MCF 10A (cell line): ENCODE data around the gene NRIP1. TPM values are rescaled to one million over a fixed set of nuclear protein-coding genes. Genes with fewer than 3 reads are reported as not detected.

ENCODE experiments used
- BruUV-seq: library from RNA; stranded (reverse); fragments of 400-500 nt; replicated peaks from 2 replicates; lab custom pipeline; 2021; lab: Mats Ljungman, UMichigan
- CTCF ChIA-PET: fragments of 300-600 bp; sonication (Branson Sonifier 250); formaldehyde crosslinking; extraction: SDS; loops from one replicate; lab custom pipeline; 2021; ENCODE audit warnings: antibody characterized with exemption, inconsistent platforms; lab: Yijun Ruan, JAX
- POLR2A ChIA-PET: fragments of 300-600, 350-650 bp; sonication (Branson Sonifier 250); formaldehyde crosslinking; extraction: SDS; loops from one replicate; lab custom pipeline; 2020; ENCODE audit warnings: antibody characterized with exemption, inconsistent platforms; lab: Yijun Ruan, JAX
- DNase-seq: peaks from one replicate; pipeline ENCODE4 v3.0.0-alpha.2; 2018; ENCODE audit not compliant: unreplicated experiment
- H3K27ac Mint-ChIP-seq: one replicate; pipeline ENCODE4 v1.8.0; 2022; ENCODE audit warnings: mild to moderate bottlenecking, low read depth, mixed read lengths; ENCODE audit not compliant: unreplicated experiment
- H3K27me3 Mint-ChIP-seq: one replicate; pipeline ENCODE4 v1.8.0; 2022; ENCODE audit warnings: mixed read lengths; ENCODE audit not compliant: insufficient read depth, unreplicated experiment
- H3K36me3 Mint-ChIP-seq: one replicate; pipeline ENCODE4 v1.8.0; 2022; ENCODE audit warnings: mild to moderate bottlenecking, moderate library complexity, mixed read lengths; ENCODE audit not compliant: insufficient read depth, unreplicated experiment
- H3K4me1 Mint-ChIP-seq: one replicate; pipeline ENCODE4 v1.8.0; 2022; ENCODE audit warnings: mixed read lengths; ENCODE audit not compliant: insufficient read depth, unreplicated experiment
- H3K4me3 Mint-ChIP-seq: one replicate; pipeline ENCODE4 v1.8.0; 2022; ENCODE audit warnings: mild to moderate bottlenecking, moderate library complexity, mixed read lengths; ENCODE audit not compliant: unreplicated experiment
- H3K9me3 Mint-ChIP-seq: one replicate; pipeline ENCODE4 v1.8.0; 2022; ENCODE audit warnings: mixed read lengths; ENCODE audit not compliant: unreplicated experiment
- intact Hi-C: fragments of 100-400 bp; cut with micrococcal nuclease; formaldehyde crosslinking; loops from 2 replicates; pipeline ENCODE4 v1.14.1; 2022
- total RNA-seq: library from RNA; stranded (reverse); gene quantifications from 2 replicates; pipeline ENCODE4 v1.2.3, GENCODE V29; 2022
- TF ChIP-seq, protein P1 (sequence below): fragments of 200-600 bp; IDR thresholded peaks from one replicate; pipeline ENCODE4 v1.8.0; 2022; ENCODE audit warnings: antibody characterized with exemption, mild to moderate bottlenecking; ENCODE audit not compliant: unreplicated experiment

Gene NRIP1
- total RNA-seq, 1 experiment from 2014 or later, result 31.4 TPM

DNA sequence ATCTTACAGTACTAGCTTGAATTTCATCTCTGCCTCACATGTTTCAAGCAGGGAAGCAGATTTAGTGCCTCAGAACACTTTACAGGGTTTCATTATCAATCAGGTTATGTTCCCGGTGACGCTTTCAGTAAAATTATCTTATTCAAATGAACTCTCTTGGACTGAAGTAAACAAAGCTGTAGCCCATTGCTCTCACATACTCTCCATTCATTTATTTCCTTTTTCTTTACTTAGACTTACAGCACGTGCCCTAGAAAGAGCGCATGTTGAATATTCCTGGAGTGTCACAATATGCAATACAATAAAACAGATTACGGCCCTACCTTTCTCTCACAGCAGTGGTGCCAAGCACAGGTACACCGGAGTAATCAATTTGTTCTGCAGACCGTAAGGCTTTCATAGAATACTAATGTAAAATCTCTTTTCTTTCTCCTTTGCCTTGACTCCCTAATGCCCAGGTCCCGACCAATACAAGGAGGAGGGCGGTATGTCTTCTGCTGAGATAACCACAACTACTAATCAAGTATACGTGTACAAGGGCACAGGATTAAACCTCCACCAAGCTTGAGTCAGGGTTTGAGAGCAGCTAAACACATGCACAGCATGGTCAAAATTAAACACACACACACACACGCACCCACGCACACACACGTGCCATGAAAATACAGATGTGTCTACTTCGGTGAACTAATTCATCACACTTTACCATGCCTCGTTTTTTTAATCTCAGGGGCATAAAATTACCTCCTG lies 62.8 kb downstream of the NRIP1 start:
- DNase-seq, result no peak

DNA sequence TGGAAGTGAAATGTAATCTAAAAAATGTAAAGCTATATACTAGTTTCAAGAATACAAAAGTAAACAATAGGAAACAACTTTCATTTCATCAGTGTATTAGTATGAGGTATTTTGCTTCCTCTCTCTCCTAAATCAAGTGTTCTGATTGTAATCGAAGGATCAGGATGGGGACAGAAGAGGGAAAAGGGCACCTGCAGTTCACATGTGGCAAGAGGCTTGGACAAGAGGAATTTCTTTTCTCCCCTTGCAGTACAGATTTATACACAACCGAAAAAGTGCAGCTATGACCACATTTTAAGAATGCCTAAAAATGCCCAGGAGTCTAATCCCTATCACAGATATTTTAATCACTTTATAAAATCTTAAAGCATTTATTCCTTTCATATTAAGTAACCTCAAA lies 63.7 kb downstream of the NRIP1 start:
- Mint-ChIP-seq H3K27ac (no peak overlapping the region), H3K27me3 (no peaks in the 10 kb centered on the region), H3K4me3 (no peak overlapping the region), H3K4me1 (peaks cover 19% of the 10 kb centered on the region), H3K9me3 (no peaks in the 10 kb centered on the region), H3K36me3 (peaks cover 6% of the 10 kb centered on the region)
- DNase-seq, result no peak
- TF ChIP-seq, protein P1, sequence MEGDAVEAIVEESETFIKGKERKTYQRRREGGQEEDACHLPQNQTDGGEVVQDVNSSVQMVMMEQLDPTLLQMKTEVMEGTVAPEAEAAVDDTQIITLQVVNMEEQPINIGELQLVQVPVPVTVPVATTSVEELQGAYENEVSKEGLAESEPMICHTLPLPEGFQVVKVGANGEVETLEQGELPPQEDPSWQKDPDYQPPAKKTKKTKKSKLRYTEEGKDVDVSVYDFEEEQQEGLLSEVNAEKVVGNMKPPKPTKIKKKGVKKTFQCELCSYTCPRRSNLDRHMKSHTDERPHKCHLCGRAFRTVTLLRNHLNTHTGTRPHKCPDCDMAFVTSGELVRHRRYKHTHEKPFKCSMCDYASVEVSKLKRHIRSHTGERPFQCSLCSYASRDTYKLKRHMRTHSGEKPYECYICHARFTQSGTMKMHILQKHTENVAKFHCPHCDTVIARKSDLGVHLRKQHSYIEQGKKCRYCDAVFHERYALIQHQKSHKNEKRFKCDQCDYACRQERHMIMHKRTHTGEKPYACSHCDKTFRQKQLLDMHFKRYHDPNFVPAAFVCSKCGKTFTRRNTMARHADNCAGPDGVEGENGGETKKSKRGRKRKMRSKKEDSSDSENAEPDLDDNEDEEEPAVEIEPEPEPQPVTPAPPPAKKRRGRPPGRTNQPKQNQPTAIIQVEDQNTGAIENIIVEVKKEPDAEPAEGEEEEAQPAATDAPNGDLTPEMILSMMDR, result no peak
- POLR2A ChIA-PET, result interaction anchor here (0.6 to 1.4 kb wide), 3 partner anchors 18 to 38 kb away, joined by 3 read pairs; no protein-coding TSS in a partner anchor
- intact Hi-C loops, result no loop called here
- CTCF ChIA-PET, result interaction anchor here (0.6 kb wide), 2 partner anchors 132 to 145 kb away, joined by 3 read pairs; no protein-coding TSS in a partner anchor
- no TSS peak for BruUV-seq

More for the DNA sequence above, 62.8 kb downstream of the NRIP1 start:
- Mint-ChIP-seq H3K36me3 (peaks cover 8% of the 10 kb centered on the region), H3K4me3 (no peak overlapping the region), H3K27me3 (no peaks in the 10 kb centered on the region), H3K9me3 (no peaks in the 10 kb centered on the region), H3K4me1 (peaks cover 14% of the 10 kb centered on the region), H3K27ac (no peak overlapping the region)
- TF ChIP-seq, protein P1, result no peak
- no TSS peak for BruUV-seq
- ChIA-PET CTCF (interaction anchor here (0.6 to 1.2 kb wide), 3 partner anchors 8 to 161 kb away, joined by 3 read pairs; no protein-coding TSS in a partner anchor), POLR2A (interaction anchor here (0.6 to 1.4 kb wide), 4 partner anchors 19 to 37 kb away, joined by 3 read pairs; no protein-coding TSS in a partner anchor)
- intact Hi-C loops, result no loop called here

DNA sequence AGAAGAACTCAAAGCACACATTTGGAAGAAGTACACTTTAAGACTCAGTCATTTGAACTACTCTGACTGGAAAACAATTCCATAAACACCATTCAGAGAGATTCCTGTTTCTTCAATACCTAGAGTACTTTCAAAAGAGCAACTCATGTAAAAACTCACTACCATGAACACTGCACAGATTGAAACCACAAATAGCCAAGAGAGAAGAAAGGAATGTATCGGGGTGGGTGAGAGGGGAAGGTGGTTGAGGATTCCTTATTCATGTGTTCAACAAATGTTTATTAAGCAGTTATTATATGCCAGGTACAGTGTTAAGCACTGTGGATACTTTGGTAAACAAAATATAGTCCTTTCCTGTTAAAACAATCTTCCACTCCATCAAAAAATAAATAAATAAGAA lies 64.7 kb downstream of the NRIP1 start:
- peak overlapping the region; percentile 3 for H3K27ac Mint-ChIP-seq
- H3K36me3 Mint-ChIP-seq, result no peaks in the 10 kb centered on the region
- no peaks in the 10 kb centered on the region for H3K27me3 Mint-ChIP-seq
- no peak overlapping the region for H3K4me3 Mint-ChIP-seq
- no TSS peak for BruUV-seq
- ChIA-PET POLR2A (interaction anchor here (0.6 kb wide), 1 partner anchor 533 kb away, joined by 3 read pairs; no protein-coding TSS in a partner anchor), CTCF (interaction anchor here (1.0 kb wide), 1 partner anchor 32 kb away, joined by 3 read pairs; no protein-coding TSS in a partner anchor)
- TF ChIP-seq, protein P1, result no peak
- intact Hi-C loops, result no loop called here
- DNase-seq, result no peak
- H3K4me1 Mint-ChIP-seq, result peaks cover 29% of the 10 kb centered on the region
- no peaks in the 10 kb centered on the region for H3K9me3 Mint-ChIP-seq

DNA sequence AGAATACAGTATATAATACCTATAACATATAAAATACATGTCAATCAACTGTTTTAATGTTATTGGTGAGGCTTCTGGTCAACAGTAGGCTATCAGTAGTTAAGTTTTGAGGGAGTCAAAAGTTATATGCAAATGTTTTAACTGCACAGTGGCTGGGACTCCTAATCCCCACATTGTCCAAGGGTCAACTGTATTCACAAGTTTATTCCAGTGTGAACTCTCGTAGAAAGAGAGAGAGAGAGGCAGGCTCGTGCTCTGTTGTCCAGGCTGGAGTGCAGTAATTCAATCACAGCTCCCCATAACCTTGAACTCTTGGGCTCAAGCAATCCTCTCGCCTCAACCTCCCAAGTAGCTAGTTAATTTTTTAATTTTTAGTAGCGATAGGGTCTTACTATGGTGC lies 66.0 kb downstream of the NRIP1 start:
- Mint-ChIP-seq H3K27me3 (no peaks in the 10 kb centered on the region), H3K27ac (no peak overlapping the region), H3K4me3 (no peak overlapping the region), H3K4me1 (peaks cover 26% of the 10 kb centered on the region), H3K36me3 (no peaks in the 10 kb centered on the region), H3K9me3 (no peaks in the 10 kb centered on the region)
- TF ChIP-seq, protein P1, result no peak
- DNase-seq, result no peak
- intact Hi-C loops, result no loop called here
- CTCF ChIA-PET, result no interaction called here
- POLR2A ChIA-PET, result interaction anchor here (0.9 kb wide), 1 partner anchor 17 kb away, joined by 4 read pairs; no protein-coding TSS in a partner anchor
- BruUV-seq, result no TSS peak
